D721Med (cell line): ENCODE results near the gene TMEM254.

ENCODE experiments used
- DNase-seq: peaks from one replicate; pipeline ENCODE4 v3.0.0; 2011; ENCODE audit warnings: low spot score; ENCODE audit not compliant: insufficient read length
- FAIRE-seq: peaks from 2 replicates; lab custom pipeline; 2011; peaks lifted over from hg19 to GRCh38; lab: Jason Lieb, UNC
- TF ChIP-seq, protein P1 (sequence below): IDR thresholded peaks from 2 replicates; pipeline ENCODE4 v1.5.1; 2012; ENCODE audit warnings: mild to moderate bottlenecking, control low read depth; ENCODE audit not compliant: insufficient read depth; ENCODE audit errors: missing control alignments

TMEM254 gene

DNA sequence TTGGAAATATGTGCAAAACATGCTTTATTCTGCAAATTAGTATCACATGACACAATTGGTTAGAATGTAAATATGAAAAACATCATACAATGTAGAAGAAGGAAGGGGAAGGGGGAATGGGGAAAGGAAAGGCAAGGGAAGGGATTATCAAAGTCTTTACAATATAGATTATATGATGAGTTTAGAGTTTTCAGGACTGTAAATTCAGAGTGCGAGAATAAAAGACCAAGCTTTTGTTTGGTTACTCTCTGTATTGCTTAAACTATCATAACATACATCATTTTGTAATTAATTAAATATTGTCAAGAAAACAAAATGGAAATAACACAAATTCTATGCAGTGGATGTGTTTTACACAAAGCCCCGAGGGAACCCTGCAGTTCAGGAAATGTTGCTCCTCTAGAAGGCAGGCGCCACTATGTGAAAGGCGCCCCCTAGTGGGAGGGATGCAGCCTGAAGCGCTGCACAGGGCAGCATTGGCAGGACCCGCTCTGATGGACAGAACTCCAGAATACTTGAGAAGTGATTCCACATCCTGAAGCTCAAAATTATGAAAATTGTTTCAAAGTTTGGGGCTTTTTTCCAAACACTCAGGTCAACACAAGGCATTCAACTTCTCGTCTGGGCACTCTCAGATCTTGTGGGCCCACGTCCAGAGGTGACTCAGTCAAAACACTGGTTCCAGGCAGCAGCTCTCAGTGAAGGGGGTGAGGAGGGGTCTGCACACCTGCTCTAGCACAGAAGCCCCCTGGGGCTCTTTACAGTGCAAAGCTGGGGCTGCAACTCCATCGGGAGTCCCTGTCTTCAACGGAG is 31.6 kb upstream of the TMEM254 start:
- no peak for DNase-seq
- TF ChIP-seq, protein P1, sequence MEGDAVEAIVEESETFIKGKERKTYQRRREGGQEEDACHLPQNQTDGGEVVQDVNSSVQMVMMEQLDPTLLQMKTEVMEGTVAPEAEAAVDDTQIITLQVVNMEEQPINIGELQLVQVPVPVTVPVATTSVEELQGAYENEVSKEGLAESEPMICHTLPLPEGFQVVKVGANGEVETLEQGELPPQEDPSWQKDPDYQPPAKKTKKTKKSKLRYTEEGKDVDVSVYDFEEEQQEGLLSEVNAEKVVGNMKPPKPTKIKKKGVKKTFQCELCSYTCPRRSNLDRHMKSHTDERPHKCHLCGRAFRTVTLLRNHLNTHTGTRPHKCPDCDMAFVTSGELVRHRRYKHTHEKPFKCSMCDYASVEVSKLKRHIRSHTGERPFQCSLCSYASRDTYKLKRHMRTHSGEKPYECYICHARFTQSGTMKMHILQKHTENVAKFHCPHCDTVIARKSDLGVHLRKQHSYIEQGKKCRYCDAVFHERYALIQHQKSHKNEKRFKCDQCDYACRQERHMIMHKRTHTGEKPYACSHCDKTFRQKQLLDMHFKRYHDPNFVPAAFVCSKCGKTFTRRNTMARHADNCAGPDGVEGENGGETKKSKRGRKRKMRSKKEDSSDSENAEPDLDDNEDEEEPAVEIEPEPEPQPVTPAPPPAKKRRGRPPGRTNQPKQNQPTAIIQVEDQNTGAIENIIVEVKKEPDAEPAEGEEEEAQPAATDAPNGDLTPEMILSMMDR, result peak; percentile 88
- FAIRE-seq, result no peak

DNA sequence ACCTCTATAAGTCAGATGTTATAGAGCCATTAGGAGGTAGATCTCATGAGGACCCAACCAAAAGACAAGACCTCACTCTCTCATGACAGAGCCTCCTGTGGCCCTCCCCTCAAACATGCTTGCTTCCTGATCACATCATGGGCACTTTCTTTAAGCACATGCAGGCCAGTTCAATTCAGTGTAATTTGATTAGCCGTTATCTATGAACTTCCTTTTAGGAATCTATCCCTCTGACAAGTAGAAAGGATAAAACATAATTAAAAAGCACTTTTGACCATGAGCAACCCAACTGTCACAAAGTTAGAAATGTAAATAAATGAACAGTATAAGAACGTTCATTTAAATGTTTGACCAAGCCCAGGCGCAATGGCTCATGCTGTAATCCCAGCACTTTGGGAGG is 27.7 kb upstream of the TMEM254 start:
- DNase-seq (no peak), FAIRE-seq (no peak)
- TF ChIP-seq, protein P1, result no peak

DNA sequence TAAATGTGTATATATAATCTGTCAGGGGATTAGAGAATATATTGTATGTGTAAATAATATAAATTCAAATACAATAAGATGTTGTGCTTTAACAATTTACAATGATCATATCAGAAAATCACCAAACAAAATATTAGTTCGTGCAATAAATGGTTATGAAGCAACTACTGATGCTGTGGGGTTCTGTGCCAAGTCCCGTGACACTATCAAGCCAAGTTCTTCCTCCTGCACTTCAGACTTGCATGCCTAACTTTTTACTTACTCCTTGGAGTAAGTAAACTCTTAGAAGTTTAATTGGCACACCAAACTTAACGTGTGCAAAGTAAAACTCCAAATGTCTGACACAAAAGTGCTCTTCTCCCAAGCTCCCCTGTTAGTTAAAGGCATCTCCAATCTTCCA is 26.5 kb upstream of the TMEM254 start:
- TF ChIP-seq, protein P1, result no peak
- no peak for FAIRE-seq
- DNase-seq, result no peak

DNA sequence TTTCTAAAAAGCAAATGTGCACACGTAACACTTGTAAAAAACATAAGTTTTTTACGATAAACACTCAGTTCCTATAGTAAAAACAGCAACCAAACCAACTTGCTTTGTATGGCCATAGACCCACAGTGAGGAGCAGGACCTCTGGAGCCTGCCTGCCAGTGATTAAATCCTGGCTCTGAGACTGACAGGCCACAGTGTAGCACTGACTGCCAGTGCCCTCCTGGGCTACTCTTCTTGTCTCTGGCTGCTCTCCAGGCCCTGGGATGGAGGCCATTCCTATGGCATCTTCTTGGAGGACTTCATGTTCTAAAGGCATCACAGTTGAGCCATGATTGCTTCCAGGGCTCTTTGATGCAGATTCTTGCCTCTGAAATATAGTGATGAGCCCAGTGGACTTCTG is 22.7 kb upstream of the TMEM254 start:
- TF ChIP-seq, protein P1, result no peak
- FAIRE-seq, result no peak
- no peak for DNase-seq

DNA sequence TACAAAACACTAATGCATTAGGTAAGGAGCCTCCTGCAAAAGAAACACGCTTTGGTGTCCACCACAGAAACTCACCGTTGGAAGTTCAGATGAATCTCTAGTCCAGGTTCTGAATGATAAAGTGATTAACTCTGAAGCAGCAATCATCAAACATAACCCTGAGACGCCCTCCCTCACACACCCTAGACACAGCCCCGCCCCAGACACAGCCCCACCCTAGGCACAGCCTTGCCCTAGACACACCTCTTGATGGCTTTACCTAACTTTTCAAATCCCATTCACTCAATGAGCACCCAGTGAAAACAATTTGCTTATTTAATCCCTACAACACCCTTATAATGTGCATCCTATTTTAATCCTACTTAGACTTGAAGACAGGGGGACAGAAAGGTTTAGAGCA is 21.3 kb upstream of the TMEM254 start:
- no peak for FAIRE-seq
- TF ChIP-seq, protein P1, result no peak

DNA sequence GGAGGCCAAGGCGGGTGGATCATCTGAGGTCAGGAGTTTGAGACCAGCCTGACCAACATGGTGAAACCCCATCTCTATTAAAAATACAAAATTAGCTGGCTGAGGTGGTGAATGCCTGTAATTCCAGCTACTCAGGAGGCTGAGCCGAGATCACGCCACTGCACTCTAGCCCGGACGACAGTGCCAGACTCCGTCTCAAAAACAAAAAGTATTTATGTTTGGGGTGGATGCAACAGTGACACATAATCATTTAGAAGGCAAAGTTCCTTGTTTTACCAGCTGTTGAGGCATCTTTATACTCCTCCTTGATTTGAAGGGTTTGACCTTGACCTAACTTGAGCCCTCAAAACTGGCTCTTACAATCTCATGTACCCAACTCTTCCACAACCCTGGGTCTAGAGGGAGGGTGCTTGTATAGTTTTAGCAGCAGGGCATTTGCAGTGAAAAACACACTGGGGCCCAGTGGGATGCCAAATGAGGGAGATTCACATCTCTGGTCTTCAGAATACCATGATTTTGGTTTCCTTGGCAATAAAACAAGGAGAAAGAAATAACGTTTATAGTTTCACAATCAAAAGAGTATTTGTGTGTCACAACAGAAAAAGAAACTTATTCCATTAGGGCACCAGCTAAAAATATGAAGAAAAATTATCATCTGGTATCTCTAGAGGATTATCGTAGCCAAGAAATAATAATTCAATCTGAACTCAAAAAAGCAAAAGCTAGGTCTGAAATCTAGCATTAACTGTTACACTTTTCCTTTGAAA is 14.2 kb upstream of the TMEM254 start:
- DNase-seq, result no peak
- TF ChIP-seq, protein P1, result no peak
- no peak for FAIRE-seq

More for the DNA sequence above, 21.3 kb upstream of the TMEM254 start:
- DNase-seq, result no peak
